Measurements from ENCODE around the gene DEDD. TPM values are rescaled to one million over a fixed set of nuclear protein-coding genes. Genes with fewer than 3 reads are reported as not detected.

DEDD gene
- total RNA-seq, 2 experiments from 2014 or later, result 37.4 to 38.7 TPM

GRCh38 chr1:161168906-161169305, 36.4 kb upstream of the DEDD start:
- no peak for DNase-seq

GRCh38 chr1:161166669-161167548, 34.4 kb upstream of the DEDD start:
- Mint-ChIP-seq H3K4me1 (peaks cover 32% of the 10 kb centered on the region), H3K9me3 (no peaks in the 10 kb centered on the region), H3K27me3 (no peaks in the 10 kb centered on the region), H3K27ac (peak overlapping the region; percentile 94), H3K36me3 (peaks cover 20% of the 10 kb centered on the region), H3K4me3 (peak overlapping the region; percentile 88)
- DNase-seq, result no peak

More at GRCh38 chr1:161168906-161169305, 36.4 kb upstream of the DEDD start:
- no peak overlapping the region for H3K27ac Mint-ChIP-seq
- peaks cover 27% of the 10 kb centered on the region for H3K36me3 Mint-ChIP-seq
- no peak overlapping the region for H3K4me3 Mint-ChIP-seq
- H3K4me1 Mint-ChIP-seq, result peaks cover 29% of the 10 kb centered on the region
- H3K9me3 Mint-ChIP-seq, result no peaks in the 10 kb centered on the region
- H3K27me3 Mint-ChIP-seq, result no peaks in the 10 kb centered on the region

GRCh38 chr1:161165742-161166668, 33.5 kb upstream of the DEDD start, which contains the start of gene PPOX:
TSS of gene PPOX (plus strand) at chr1:161166426. CDS start at chr1:161166848, 422 bp downstream.
- Mint-ChIP-seq H3K27me3 (no peaks in the 10 kb centered on the region), H3K27ac (peak within 1 kb of the TSS; percentile 94), H3K36me3 (peaks cover 18% of the 10 kb centered on the region), H3K4me1 (peaks cover 37% of the 10 kb centered on the region), H3K4me3 (peak within 1 kb of the TSS; percentile 88), H3K9me3 (no peaks in the 10 kb centered on the region)
- peak; percentile 93 for DNase-seq

GRCh38 chr1:161164901-161165610, 32.6 kb upstream of the DEDD start:
- H3K27ac Mint-ChIP-seq, result peak overlapping the region; percentile 94
- peaks cover 44% of the 10 kb centered on the region for H3K4me1 Mint-ChIP-seq
- H3K27me3 Mint-ChIP-seq, result no peaks in the 10 kb centered on the region
- H3K4me3 Mint-ChIP-seq, result no peak overlapping the region
- no peaks in the 10 kb centered on the region for H3K9me3 Mint-ChIP-seq
- DNase-seq, result no peak
- H3K36me3 Mint-ChIP-seq, result peaks cover 18% of the 10 kb centered on the region

GRCh38 chr1:161163793-161164192, 31.3 kb upstream of the DEDD start:
- Mint-ChIP-seq H3K27ac (peak overlapping the region; percentile 17), H3K9me3 (no peaks in the 10 kb centered on the region), H3K4me1 (peaks cover 44% of the 10 kb centered on the region), H3K36me3 (peaks cover 16% of the 10 kb centered on the region), H3K27me3 (no peaks in the 10 kb centered on the region), H3K4me3 (no peak overlapping the region)
- no peak for DNase-seq

- no peak overlapping the region for H3K27ac Mint-ChIP-seq
- no peak overlapping the region for H3K4me3 Mint-ChIP-seq
- no peaks in the 10 kb centered on the region for H3K27me3 Mint-ChIP-seq
- H3K4me1 Mint-ChIP-seq, result peaks cover 47% of the 10 kb centered on the region
- H3K36me3 Mint-ChIP-seq, result peaks cover 16% of the 10 kb centered on the region
- DNase-seq, result no peak
- H3K9me3 Mint-ChIP-seq, result no peaks in the 10 kb centered on the region
Observed at GRCh38 chr1:161162806-161163205, 30.3 kb upstream of the DEDD start.

GRCh38 chr1:161162052-161162451, 29.6 kb upstream of the DEDD start:
- Mint-ChIP-seq H3K27me3 (no peaks in the 10 kb centered on the region), H3K4me1 (peaks cover 42% of the 10 kb centered on the region), H3K36me3 (peaks cover 18% of the 10 kb centered on the region)

GRCh38 chr1:161161652-161162051, 29.2 kb upstream of the DEDD start:
- Mint-ChIP-seq H3K27ac (peak overlapping the region; percentile 13), H3K9me3 (no peaks in the 10 kb centered on the region), H3K36me3 (peaks cover 18% of the 10 kb centered on the region), H3K4me1 (peaks cover 40% of the 10 kb centered on the region), H3K27me3 (no peaks in the 10 kb centered on the region), H3K4me3 (no peak overlapping the region)
- no peak for DNase-seq

More at GRCh38 chr1:161162052-161162451, 29.6 kb upstream of the DEDD start:
- no peak for DNase-seq
- no peak overlapping the region for H3K4me3 Mint-ChIP-seq
- no peaks in the 10 kb centered on the region for H3K9me3 Mint-ChIP-seq
- H3K27ac Mint-ChIP-seq, result peak overlapping the region; percentile 13

GRCh38 chr1:161160671-161161145, 28.2 kb upstream of the DEDD start:
- no peak overlapping the region for H3K27ac Mint-ChIP-seq
- peak overlapping the region; percentile 84 for H3K4me3 Mint-ChIP-seq
- no peaks in the 10 kb centered on the region for H3K9me3 Mint-ChIP-seq
- no peaks in the 10 kb centered on the region for H3K27me3 Mint-ChIP-seq
- no peak for DNase-seq
- H3K4me1 Mint-ChIP-seq, result peaks cover 41% of the 10 kb centered on the region
- peaks cover 20% of the 10 kb centered on the region for H3K36me3 Mint-ChIP-seq

- peaks cover 40% of the 10 kb centered on the region for H3K4me1 Mint-ChIP-seq
- H3K4me3 Mint-ChIP-seq, result peak overlapping the region; percentile 84
- DNase-seq, result no peak
- H3K27ac Mint-ChIP-seq, result peak overlapping the region; percentile 86
- H3K36me3 Mint-ChIP-seq, result peaks cover 22% of the 10 kb centered on the region
- H3K27me3 Mint-ChIP-seq, result no peaks in the 10 kb centered on the region
- no peaks in the 10 kb centered on the region for H3K9me3 Mint-ChIP-seq
Observed at GRCh38 chr1:161159913-161160243, 27.4 kb upstream of the DEDD start.

- no peaks in the 10 kb centered on the region for H3K9me3 Mint-ChIP-seq
- peak within 1 kb of the TSS; percentile 84 for H3K4me3 Mint-ChIP-seq
- H3K27ac Mint-ChIP-seq, result peak within 1 kb of the TSS; percentile 86
- peak; percentile 92 for DNase-seq
- peaks cover 40% of the 10 kb centered on the region for H3K4me1 Mint-ChIP-seq
- no peaks in the 10 kb centered on the region for H3K27me3 Mint-ChIP-seq
- peaks cover 18% of the 10 kb centered on the region for H3K36me3 Mint-ChIP-seq
Observed at GRCh38 chr1:161159087-161159912, 26.8 kb upstream of the DEDD start, which contains the start of gene USP21. TSS of gene USP21 (plus strand) at chr1:161159500. CDS start at chr1:161160641, 1,141 bp downstream.

GRCh38 chr1:161158316-161159010, 26.0 kb upstream of the DEDD start:
- H3K9me3 Mint-ChIP-seq, result no peaks in the 10 kb centered on the region
- peaks cover 16% of the 10 kb centered on the region for H3K36me3 Mint-ChIP-seq
- peak overlapping the region; percentile 86 for H3K27ac Mint-ChIP-seq
- H3K27me3 Mint-ChIP-seq, result no peaks in the 10 kb centered on the region
- peaks cover 40% of the 10 kb centered on the region for H3K4me1 Mint-ChIP-seq
- H3K4me3 Mint-ChIP-seq, result peak overlapping the region; percentile 84
- no peak for DNase-seq

GRCh38 chr1:161157867-161158266, 25.4 kb upstream of the DEDD start:
- no peaks in the 10 kb centered on the region for H3K9me3 Mint-ChIP-seq
- no peak for DNase-seq
- peaks cover 39% of the 10 kb centered on the region for H3K4me1 Mint-ChIP-seq
- peaks cover 11% of the 10 kb centered on the region for H3K36me3 Mint-ChIP-seq
- no peak overlapping the region for H3K27ac Mint-ChIP-seq
- no peak overlapping the region for H3K4me3 Mint-ChIP-seq
- no peaks in the 10 kb centered on the region for H3K27me3 Mint-ChIP-seq

All from activated naive CD8-positive, alpha-beta T cell treated with anti-CD3 and anti-CD28 coated beads for 36 hours (primary cell).